ENCODE measurements around the gene AJAP1.

AJAP1 gene

DNA sequence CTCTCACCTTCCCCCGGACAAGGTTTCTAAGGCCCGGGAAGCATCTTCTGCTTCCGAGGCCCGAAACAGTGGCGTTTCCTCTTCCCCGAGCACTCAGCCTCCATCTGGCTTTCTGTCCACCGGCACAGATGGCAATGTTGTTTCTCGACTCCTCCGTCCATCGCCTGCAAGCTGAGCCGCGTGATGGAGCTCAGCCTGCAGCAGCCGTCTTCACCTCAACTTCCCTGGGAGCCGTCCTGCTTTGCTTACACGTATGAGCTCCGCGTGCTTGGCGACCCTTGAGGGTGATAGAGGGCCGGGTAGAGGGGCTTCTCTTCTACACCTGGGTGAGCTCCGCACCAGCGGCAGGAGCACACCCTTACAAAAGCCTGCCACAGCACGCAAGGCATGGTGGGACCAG lies 80.4 kb downstream of the AJAP1 start:
- DNase-seq (ENCODE audit: low read depth), result no peak

DNA sequence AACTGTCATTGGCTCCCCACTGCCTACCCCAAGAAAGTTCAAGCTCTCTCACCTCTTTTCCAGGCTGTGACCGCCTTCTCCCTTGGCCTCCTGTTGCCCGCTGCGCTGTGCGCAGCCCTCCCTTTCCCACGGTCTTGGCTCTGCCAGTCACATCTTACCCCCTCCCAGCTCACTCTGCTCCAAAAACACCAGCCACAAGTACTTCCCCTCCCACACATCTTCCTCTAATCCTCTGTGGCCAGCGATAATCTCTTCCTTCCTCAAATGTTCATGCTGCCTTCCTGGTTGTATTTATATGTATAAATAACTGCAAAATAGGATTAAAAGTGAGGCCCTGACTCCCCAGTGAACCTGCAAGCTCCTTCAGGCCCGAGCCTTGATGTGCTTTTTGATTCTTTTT lies 81.8 kb downstream of the AJAP1 start:
- peak; percentile 7 for DNase-seq (ENCODE audit: low read depth)

DNA sequence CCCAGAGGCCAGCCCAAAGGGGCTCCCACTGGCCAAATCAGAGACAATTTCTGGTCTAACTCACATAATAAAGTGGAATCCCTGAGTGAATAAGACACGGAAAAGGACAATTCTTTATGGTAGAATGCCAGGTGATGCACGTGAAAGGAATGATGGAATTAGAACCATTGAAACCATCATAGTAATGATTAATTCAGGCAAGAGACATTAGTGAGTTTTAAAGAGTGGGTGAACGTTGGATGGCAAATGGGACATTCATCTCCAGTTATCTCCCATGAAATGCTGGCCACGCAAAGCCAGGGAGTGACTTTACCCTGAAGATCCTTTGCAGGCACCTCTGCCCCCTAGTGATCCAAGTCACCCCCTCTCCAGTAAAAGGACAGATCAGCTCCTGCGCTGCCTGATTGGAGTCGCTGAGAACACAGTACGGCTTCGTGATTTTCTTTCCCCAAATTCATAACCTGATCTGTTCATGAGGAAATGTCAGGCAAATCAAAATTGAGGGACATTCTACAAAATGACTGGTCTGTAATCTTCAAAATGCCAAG lies 87.5 kb downstream of the AJAP1 start:
- no peak for DNase-seq (ENCODE audit: low read depth)

DNA sequence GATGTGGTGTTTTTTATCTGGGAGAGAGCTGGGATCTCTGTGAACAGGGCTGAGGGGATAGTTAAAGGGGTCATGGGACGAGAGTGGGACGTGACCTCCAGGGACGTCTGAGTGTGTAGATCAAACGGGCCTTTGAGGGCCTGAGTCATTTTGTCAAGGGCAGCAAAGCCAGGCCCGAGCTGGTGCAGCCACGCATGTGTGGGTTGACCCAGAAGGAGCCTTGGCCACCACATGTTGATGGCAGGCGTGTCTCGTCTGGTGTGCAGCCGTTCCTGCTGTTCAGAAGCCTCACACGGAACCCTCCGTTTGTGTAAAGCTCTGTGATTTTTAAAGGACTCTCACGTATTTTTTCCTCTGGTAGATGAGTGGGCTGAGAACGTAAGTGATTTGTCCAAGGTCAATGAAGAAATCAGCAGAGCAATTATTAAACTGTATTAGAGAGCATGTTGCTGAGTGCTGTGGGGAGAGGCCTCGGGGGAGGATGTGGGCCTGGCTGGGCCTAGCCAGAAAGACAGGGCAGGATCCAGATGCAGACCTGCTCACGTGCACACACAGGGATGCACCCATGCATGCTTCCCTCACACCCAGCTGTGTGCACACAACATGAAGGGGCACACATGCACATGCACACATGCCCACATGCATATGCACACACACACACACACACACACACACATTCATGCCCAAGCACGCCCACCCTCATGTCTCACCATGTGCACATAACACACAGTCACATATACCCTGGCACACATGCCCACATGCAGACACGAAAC lies 89.8 kb downstream of the AJAP1 start:
- no peak for DNase-seq (ENCODE audit: low read depth)

GRCh38 chr1:4745560-4745959 lies 91.2 kb downstream of the AJAP1 start:
- DNase-seq (ENCODE audit: low read depth), result no peak

GRCh38 chr1:4749406-4749805 lies 95.0 kb downstream of the AJAP1 start:
- no peak for DNase-seq (ENCODE audit: low read depth)

DNA sequence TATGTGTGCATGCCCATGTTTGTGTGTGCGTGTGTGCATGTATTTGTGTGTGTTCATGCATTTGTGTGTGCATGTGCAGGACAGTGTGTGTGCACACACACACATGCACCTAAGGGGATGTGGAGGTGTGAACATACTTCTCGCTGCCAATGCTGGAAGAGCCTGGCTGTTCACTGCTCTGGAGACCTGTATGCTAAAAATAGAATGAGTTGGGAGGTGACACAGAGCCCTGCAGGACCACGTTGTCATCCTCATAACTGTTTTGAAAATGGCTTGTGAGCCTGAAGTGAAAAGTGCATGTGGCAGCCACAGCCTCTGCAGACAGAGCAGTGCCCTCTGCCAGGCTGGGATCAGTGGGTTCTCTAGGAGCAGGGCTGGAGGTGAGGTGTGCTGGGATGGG lies 95.8 kb downstream of the AJAP1 start:
- DNase-seq (ENCODE audit: low read depth), result no peak

DNA sequence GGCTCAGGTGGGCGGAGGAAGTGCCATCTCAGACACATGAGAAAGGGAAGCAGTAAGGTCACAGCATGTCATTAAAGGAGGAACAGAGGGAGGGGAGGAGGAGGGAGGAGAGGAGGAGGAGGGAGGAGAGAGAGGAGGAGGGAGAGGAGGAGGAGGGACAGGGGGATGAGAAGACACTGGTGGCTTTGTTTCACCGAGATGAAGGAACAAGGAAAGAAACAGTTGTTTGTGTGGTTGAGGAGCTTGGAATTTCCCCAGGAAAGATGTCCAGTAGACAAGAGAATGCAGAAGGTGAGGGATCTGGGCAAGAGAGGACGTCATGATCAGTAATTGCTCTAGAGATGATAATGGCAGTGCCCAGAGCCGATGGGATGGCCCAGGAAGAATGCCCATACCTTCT lies 97.7 kb downstream of the AJAP1 start:
- no peak for DNase-seq (ENCODE audit: low read depth)

GRCh38 chr1:4754816-4755215 lies 100.4 kb downstream of the AJAP1 start:
- DNase-seq (ENCODE audit: low read depth), result no peak

- peak; percentile 25 for DNase-seq (ENCODE audit: low read depth)
Observed at GRCh38 chr1:4755301-4755845, 101.0 kb downstream of the AJAP1 start.

- no peak for DNase-seq (ENCODE audit: low read depth)
Observed at GRCh38 chr1:4755864-4756504, 101.6 kb downstream of the AJAP1 start.

DNA sequence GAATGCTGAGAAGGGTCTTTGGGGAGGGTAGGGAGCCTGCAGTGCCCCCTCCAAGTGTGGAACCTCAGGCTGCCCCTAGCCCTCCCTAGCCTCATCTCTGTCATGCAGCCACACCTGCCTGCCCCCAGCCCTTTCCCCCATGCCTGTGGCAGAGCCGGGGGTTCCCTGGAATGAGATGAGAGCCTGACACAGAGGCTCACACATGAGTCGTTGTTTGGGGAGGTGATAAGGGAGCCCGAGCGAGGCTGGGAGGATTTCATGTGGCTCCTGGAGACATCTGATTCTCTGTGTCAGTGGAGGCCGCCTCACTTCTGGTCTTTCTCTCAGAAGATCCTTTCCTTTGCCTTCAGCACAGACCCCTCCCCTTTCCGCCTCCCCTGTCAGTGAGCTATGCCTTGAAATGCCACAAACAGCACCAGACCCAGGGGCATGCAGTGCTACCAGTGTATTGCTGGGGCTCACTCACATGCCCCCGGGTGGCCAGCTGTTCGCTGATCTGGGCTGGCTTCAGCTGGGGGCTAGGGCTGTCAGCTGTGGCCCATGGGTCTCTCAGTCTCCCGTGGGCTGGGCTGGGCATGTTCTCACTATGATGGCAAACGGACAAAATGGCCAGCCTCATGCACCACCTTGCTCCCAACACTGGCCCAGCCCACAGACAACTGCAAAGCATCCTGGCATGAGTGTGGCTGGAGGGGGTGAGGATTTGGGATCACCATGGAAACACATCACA lies 102.6 kb downstream of the AJAP1 start:
- DNase-seq (ENCODE audit: low read depth), result no peak

DNA sequence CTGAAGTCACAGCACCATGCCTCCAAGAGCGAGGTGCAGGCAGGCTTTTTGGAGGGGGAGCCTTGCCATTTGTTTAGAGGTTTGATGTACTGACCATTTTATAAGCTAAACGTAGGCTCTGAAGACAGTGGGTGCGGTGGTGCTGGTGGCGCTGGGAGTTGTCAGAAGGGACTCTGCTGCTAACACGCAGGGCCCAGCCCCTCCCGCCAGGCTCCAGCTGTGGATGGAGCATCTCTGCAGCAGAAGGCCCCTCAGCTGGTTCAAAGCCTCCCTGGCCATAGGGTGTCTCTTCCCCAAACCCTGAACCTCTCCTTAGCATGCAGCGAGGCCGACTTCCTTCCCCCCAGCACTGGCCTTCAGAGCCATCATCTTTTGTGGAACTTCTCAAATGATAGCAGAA lies 105.3 kb downstream of the AJAP1 start:
- DNase-seq (ENCODE audit: low read depth), result no peak

DNA sequence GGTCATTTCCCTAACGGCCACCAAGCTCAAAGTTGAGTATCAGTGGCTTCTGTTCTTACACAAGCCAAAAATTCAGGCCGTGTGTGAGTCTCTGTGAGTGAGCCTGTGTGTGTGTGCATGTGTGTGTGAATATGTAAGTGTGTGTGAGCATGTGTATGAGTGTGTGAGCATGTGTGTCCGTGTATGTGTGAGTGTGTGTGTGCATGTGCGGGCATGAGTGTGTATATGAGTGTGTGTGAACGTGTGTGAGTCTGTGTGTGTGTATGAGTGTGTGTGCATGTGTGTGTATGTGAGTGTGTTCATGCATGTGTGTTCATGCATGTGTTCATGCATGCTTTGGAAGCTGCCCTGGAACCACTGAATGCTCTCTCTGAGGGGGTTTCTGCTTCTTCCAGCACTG lies 105.7 kb downstream of the AJAP1 start:
- DNase-seq (ENCODE audit: low read depth), result no peak

DNA sequence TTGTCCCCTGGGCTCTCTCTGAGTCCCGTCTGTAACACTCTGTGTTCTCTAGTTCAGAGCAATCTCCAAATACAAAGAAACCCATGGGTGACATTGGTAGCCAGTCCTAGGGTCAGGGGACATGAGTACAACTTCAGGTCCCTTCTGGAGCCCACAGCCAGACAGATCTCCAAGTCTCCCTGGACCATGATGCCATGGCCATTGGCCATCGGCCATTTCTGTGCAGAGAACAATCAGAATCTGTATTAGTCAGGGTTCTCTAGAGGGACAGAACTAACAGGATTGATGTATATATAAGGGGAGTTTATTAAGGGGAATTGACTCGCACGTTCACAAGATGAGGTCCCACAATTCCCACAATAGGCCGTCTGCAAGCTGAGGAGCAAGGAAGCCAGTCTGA lies 106.9 kb downstream of the AJAP1 start:
- DNase-seq (ENCODE audit: low read depth), result no peak

- DNase-seq (ENCODE audit: low read depth), result no peak
Observed at GRCh38 chr1:4762146-4762545, 107.7 kb downstream of the AJAP1 start.

DNA sequence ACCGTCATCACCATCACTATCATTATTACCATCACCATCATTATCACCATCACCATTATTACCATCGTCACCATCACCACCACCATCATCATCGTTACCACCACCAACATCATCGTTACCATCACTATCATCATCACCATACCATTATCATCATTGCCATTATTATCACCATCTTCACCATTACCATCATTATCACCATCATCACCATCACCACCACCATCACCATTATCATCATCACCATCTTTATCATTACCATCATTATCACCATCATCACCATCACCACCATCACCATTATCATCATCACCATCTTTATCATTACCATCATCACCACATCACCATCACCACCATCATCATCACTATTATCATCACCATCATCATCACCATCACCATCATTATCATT lies 112.9 kb downstream of the AJAP1 start:
- DNase-seq (ENCODE audit: low read depth), result no peak

DNA sequence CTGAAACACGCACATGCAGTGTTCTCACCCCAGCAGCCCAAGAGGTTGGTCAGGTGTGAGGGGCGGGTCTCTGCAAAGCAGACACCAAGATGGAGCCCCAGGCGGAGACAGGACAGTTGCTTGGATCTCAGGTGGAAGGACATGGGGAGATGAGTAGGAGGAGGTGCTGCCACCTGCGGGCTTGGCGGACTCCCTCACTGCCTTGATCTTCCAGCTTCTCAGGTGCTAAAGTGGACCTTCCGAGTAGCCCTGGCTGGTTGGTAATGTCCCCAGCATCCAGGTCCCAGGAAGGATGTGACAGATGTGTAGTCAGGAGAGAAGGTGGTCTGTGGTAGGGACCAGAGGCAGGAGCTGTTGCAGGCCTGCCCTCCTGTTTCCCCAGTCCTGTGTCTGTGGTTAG lies 114.1 kb downstream of the AJAP1 start:
- DNase-seq (ENCODE audit: low read depth), result no peak

DNA sequence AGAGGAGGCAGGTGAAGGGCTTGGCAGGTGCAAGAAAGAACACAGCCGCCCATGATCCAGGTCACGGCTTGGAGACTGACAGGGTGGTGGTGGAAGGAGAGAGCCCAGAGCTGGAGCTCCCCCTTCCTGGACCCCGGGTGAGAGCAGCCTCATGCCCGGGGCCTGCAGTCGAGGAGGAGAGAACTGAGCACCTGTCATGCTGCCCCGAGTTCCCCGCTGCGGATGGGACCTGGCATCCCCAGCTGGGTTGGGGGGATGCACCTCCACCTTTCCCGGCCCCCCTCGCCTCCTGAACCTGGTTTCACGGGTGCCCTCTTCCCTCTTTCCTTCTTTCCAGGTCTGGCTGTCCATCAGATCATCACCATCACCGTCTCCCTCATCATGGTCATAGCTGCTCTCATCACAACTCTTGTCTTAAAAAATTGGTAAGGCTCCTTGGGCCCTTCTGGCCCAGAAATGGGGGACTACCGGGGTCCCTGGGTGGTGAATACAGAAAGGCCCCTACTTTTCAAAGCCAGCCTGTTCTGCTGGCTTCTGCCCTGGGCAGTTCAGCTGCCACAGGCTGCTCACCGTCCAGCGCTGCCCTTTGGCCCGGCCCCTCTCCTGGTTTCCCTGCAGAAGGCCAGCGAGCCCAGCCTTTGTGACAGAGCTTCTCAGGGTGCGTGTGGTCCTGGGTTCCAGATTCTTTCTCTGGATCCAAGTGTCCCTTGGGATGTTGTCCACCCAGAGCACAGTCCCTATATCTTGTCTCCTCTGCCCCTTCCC lies 115.3 kb downstream of the AJAP1 start:
- DNase-seq (ENCODE audit: low read depth), result no peak

- no peak for DNase-seq (ENCODE audit: low read depth)
Observed at GRCh38 chr1:4770713-4771112, 116.3 kb downstream of the AJAP1 start.

DNA sequence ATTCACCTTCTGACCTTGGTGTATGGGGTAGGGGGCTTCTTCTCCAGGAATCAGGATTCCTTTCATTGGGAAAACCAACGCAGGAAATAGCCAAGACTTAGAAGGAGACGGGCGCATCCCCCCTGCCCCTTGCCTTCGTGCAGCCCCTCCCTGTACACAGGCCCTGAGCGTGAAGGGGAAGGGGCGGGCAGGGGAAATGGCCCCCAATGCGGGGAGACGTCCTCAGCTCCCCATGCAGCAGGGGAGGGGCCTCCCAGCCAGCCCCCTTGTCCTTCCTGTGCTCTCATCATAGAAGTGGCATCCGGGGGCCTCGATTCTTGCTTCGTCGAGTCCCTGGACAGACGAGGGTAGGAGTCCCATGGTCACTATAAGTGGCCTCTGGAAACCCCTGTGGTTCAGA lies 116.9 kb downstream of the AJAP1 start:
- no peak for DNase-seq (ENCODE audit: low read depth)

DNA sequence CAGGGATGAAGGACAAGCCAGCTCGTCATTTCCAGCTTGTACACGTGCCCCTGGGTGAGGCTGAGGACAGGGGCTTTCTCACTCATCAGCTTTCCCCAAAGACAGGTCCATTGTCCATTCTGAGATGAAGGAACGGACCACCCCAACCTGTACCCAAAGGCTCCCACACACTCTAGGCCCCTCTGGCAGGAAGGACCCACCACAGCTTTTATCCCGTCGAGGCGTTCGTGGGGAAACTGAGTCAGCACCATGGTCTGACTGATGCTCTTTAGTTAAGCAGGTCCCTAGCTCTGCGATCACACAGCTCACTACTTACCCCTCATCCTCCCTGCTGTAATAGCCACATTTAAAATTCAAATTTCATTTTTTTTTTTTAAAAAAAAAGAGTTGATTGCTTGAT lies 117.3 kb downstream of the AJAP1 start:
- no peak for DNase-seq (ENCODE audit: low read depth)
